HG02798 (cell line): ENCODE measurements around the gene MACROD2.

Experiments
- ATAC-seq: cut with Tn5 transposase; IDR thresholded peaks from one replicate; pipeline ENCODE4 v1.9.1; 2021; ENCODE audit warnings: mild to moderate bottlenecking; ENCODE audit not compliant: unreplicated experiment, poor library complexity

The MACROD2 gene

GRCh38 chr20:15890407-15890982 is 1895.2 kb downstream of the MACROD2 start:
- ATAC-seq = no peak

- ATAC-seq = no peak
Measured at GRCh38 chr20:15895126-15895525, 1899.8 kb downstream of the MACROD2 start.

GRCh38 chr20:15895560-15896084 is 1900.3 kb downstream of the MACROD2 start:
- peak; percentile 88 for ATAC-seq

- ATAC-seq = no peak
Measured at GRCh38 chr20:15899967-15900366, 1904.7 kb downstream of the MACROD2 start.

- no peak for ATAC-seq
Measured at GRCh38 chr20:15900443-15900842, 1905.1 kb downstream of the MACROD2 start.

- ATAC-seq = no peak
Measured at GRCh38 chr20:15902493-15902892, 1907.2 kb downstream of the MACROD2 start.

- ATAC-seq = no peak
Measured at GRCh38 chr20:15905661-15906060, 1910.3 kb downstream of the MACROD2 start.

GRCh38 chr20:15909995-15910394 is 1914.7 kb downstream of the MACROD2 start:
- ATAC-seq = no peak

GRCh38 chr20:15911581-15911980 is 1916.3 kb downstream of the MACROD2 start:
- no peak for ATAC-seq

GRCh38 chr20:15913391-15914025 is 1918.2 kb downstream of the MACROD2 start:
- ATAC-seq = no peak

- ATAC-seq = no peak
Measured at GRCh38 chr20:15916623-15917022, 1921.3 kb downstream of the MACROD2 start.

- no peak for ATAC-seq
Measured at GRCh38 chr20:15917283-15917682, 1922.0 kb downstream of the MACROD2 start.

GRCh38 chr20:15918631-15919030 is 1923.3 kb downstream of the MACROD2 start:
- no peak for ATAC-seq

GRCh38 chr20:15919118-15919517 is 1923.8 kb downstream of the MACROD2 start:
- no peak for ATAC-seq

GRCh38 chr20:15921930-15922329 is 1926.6 kb downstream of the MACROD2 start:
- ATAC-seq = no peak

GRCh38 chr20:15922556-15922955 is 1927.2 kb downstream of the MACROD2 start:
- ATAC-seq = no peak

- peak; percentile 68 for ATAC-seq
Measured at GRCh38 chr20:15923030-15923776, 1927.9 kb downstream of the MACROD2 start.

GRCh38 chr20:15924556-15924955 is 1929.2 kb downstream of the MACROD2 start:
- no peak for ATAC-seq

GRCh38 chr20:15925376-15925775 is 1930.1 kb downstream of the MACROD2 start:
- ATAC-seq = no peak

GRCh38 chr20:15927893-15928650 is 1932.8 kb downstream of the MACROD2 start:
- ATAC-seq = no peak

GRCh38 chr20:15928946-15929345 is 1933.6 kb downstream of the MACROD2 start:
- no peak for ATAC-seq
